ENCODE data around the gene DPH2. TPM values are rescaled to one million over a fixed set of nuclear protein-coding genes. Genes with fewer than 3 reads are reported as not detected.

DPH2 gene
- total and polyA plus RNA-seq, 2 of the 8 experiments (the other 6 are each of a cell fraction or from before 2014, with no cell fraction given) = 64.9 to 92.1 TPM

DNA sequence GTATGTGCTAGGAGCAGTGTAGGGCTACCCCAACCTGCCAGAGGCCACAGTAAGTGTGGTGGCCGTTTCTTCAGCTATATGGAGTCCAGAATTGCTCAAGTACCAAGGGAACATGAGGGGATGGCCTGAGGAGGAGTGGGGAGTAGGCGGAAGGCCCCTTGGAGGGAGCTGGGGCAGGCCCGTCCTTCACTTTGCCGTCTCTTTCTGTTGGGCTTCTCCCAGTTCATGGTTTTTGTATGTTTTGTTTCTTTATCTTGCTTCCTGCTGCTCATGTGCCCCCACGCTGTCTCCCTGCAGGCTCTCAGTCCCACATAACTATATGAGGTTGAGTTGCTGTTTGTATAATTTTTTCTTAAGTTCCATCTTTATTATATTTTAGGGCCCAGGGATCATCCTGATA lies 5.9 kb upstream of the DPH2 start:
- no peak overlapping the region for H3K4ac ChIP-seq (replicated peaks; ENCODE audit: insufficient read length, low read depth, low read length)
- H2BK5ac ChIP-seq (ENCODE audit: low read depth, low read length) = no peak overlapping the region
- H4K91ac ChIP-seq (replicated peaks; ENCODE audit: insufficient read length, low read length) = no peak overlapping the region
- no peak overlapping the region for H3K9ac ChIP-seq (replicated peaks in 1 of 4; ENCODE audit: extremely low read depth in 1 of 4, low read depth in 3 of 4, low read length in 3 of 4)
- POLR2A ChIA-PET (ENCODE audit: partially characterized antibody) = interaction anchor here (0.7 to 1.1 kb wide), 3 partner anchors 10 to 21 kb away, joined by 3 to 4 read pairs (median 3); no protein-coding TSS in a partner anchor
- H3K18ac ChIP-seq (ENCODE audit: extremely low read depth, low read length) = no peak overlapping the region
- H3K4me2 ChIP-seq (ENCODE audit: insufficient read depth in 1 of 2, low read depth in 2 of 2, low read length in 2 of 2) = no peak overlapping the region
- no peak for TF ChIP-seq SP2 (IDR thresholded peaks at IDR 0.05; ENCODE audit: low read length)
- TF ChIP-seq GABPA (IDR thresholded peaks at IDR 0.05; ENCODE audit: borderline replicate concordance, insufficient read depth, low read length) = no peak
- TF ChIP-seq ASH2L (IDR thresholded peaks at IDR 0.05; ENCODE audit: low read length) = no peak
- no peak for TF ChIP-seq FOSL1 (IDR thresholded peaks at IDR 0.05; ENCODE audit: insufficient read depth, low read depth, low read length)
- no peak for TF ChIP-seq CBX5 (IDR thresholded peaks at IDR 0.05; ENCODE audit: low read depth, low read length)
- TF ChIP-seq EZH2 (IDR thresholded peaks at IDR 0.05; ENCODE audit: low read depth, low read length, severe bottlenecking) = no peak
- TF ChIP-seq BCL11A (IDR thresholded peaks at IDR 0.05; ENCODE audit: low read depth in 2 of 2, low read length in 2 of 2) = no peak
- TF ChIP-seq TBP (IDR thresholded peaks at IDR 0.05; ENCODE audit: low read depth, low read length) = no peak
- TF ChIP-seq, protein P1, sequence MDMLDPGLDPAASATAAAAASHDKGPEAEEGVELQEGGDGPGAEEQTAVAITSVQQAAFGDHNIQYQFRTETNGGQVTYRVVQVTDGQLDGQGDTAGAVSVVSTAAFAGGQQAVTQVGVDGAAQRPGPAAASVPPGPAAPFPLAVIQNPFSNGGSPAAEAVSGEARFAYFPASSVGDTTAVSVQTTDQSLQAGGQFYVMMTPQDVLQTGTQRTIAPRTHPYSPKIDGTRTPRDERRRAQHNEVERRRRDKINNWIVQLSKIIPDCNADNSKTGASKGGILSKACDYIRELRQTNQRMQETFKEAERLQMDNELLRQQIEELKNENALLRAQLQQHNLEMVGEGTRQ (IDR thresholded peaks at IDR 0.05; ENCODE audit: low read length) = no peak
- TF ChIP-seq EGR1 (IDR thresholded peaks at IDR 0.05; ENCODE audit: borderline replicate concordance, low read depth, low read length) = no peak
- TF ChIP-seq YY1 (IDR thresholded peaks at IDR 0.05; ENCODE audit: low read depth, low read length) = no peak
- no peak for TF ChIP-seq KDM4A (IDR thresholded peaks at IDR 0.05; ENCODE audit: low read depth, low read length, severe bottlenecking)
- TF ChIP-seq SIRT6 (IDR thresholded peaks at IDR 0.05; ENCODE audit: low read length) = no peak
- no peaks in the 10 kb centered on the region for H3K27me3 ChIP-seq (replicated peaks in 1 of 4; ENCODE audit: control insufficient read depth in 3 of 4, extremely low read depth in 1 of 4, insufficient read depth in 3 of 4, low read length in 3 of 4)
- CTCF ChIA-PET (ENCODE audit: partially characterized antibody) = interaction anchor here (0.7 to 1.4 kb wide), 5 partner anchors 8 to 201 kb away, joined by 3 to 4 read pairs (median 4); no protein-coding TSS in a partner anchor
- no peak overlapping the region for H2BK120ac ChIP-seq (replicated peaks; ENCODE audit: low read depth, low read length)
- H4K5ac ChIP-seq (ENCODE audit: insufficient read length, low read depth, low read length) = no peak overlapping the region
- no peak overlapping the region for H2AK5ac ChIP-seq (ENCODE audit: low read depth, low read length)
- H3K23me2 ChIP-seq (ENCODE audit: low read depth, low read length) = peaks cover 6% of the 10 kb centered on the region; the same call in 1 of the 2 replicates
- H3K79me2 ChIP-seq (ENCODE audit: control insufficient read depth in 1 of 2, insufficient read depth in 2 of 2, low read length in 2 of 2) = no peaks in the 10 kb centered on the region
- DNase-seq (ENCODE audit: low read depth in 1 of 2, low spot score in 2 of 2) (no peak), FAIRE-seq (no peak)
- WGBS, 2 experiments (ENCODE audit: extremely low coverage in 1 of 2, insufficient coverage in 1 of 2, insufficient read length in 1 of 2, insufficient replicate concordance in 2 of 2, low coverage in 1 of 2, low lambda C conversion rate in 2 of 2, missing lambda C conversion rate in 1 of 2) = 88% methylated on average over 5 of the region's 5 CpGs; no CpG with 5 or more reads in 1 of the 2 experiments
- no peak overlapping the region for H3K27ac ChIP-seq (ENCODE audit: low read depth, low read length)
- no peak overlapping the region for H3K56ac ChIP-seq (replicated peaks; ENCODE audit: insufficient read length, low read depth, low read length)
- peaks cover 0 to 3% of the 10 kb centered on the region in 2 experiments for H4K20me1 ChIP-seq (replicated peaks in 1 of 2; ENCODE audit: control insufficient read depth in 1 of 2, insufficient read depth in 2 of 2, low read length in 2 of 2)
- no peaks in the 10 kb centered on the region for H3K9me3 ChIP-seq (ENCODE audit: insufficient read depth in 2 of 2, low read depth in 1 of 2, low read length in 1 of 2)
- H3K36me3 ChIP-seq (ENCODE audit: control insufficient read depth in 2 of 4, insufficient read depth in 4 of 4, low read length in 3 of 4) = peaks cover 0 to 4% (median under 1%) of the 10 kb centered on the region in 4 experiments; a peak in 1 of 8 replicates
- no peak overlapping the region for H2BK20ac ChIP-seq (ENCODE audit: low read length)
- no peak overlapping the region for H2AFZ ChIP-seq (ENCODE audit: low read length)
- no peaks in the 10 kb centered on the region for H3K79me1 ChIP-seq (ENCODE audit: low read depth, low read length)
- no peaks in the 10 kb centered on the region for H3K4me1 ChIP-seq (replicated peaks in 1 of 4; ENCODE audit: control insufficient read depth in 3 of 4, insufficient read depth in 4 of 4, low read length in 3 of 4)
- H3K14ac ChIP-seq (ENCODE audit: insufficient read length) = no peak overlapping the region
- no peak overlapping the region for H3K23ac ChIP-seq (ENCODE audit: insufficient read length)
- H2BK12ac ChIP-seq (ENCODE audit: low read depth, low read length) = no peak overlapping the region
- H4K8ac ChIP-seq (ENCODE audit: extremely low read depth, insufficient read depth, low read length) = no peak overlapping the region; the same call in 1 of the 2 replicates
- no peak overlapping the region for H3K4me3 ChIP-seq (ENCODE audit: extremely low read depth in 1 of 4, insufficient read depth in 2 of 4, low read depth in 3 of 4, low read length in 4 of 4)
- H2BK15ac ChIP-seq (ENCODE audit: low read length) = no peak overlapping the region

All from H1 (cell line).